ENCODE measurements around the gene DUSP5. TPM values are rescaled to one million over a fixed set of nuclear protein-coding genes. Genes with fewer than 3 reads are reported as not detected.
A peak's percentile ranks its signal among the peaks of the same experiment; 100 is the strongest.

DUSP5 gene
- total RNA-seq, 1 experiment from 2014 or later: 137 TPM

DNA sequence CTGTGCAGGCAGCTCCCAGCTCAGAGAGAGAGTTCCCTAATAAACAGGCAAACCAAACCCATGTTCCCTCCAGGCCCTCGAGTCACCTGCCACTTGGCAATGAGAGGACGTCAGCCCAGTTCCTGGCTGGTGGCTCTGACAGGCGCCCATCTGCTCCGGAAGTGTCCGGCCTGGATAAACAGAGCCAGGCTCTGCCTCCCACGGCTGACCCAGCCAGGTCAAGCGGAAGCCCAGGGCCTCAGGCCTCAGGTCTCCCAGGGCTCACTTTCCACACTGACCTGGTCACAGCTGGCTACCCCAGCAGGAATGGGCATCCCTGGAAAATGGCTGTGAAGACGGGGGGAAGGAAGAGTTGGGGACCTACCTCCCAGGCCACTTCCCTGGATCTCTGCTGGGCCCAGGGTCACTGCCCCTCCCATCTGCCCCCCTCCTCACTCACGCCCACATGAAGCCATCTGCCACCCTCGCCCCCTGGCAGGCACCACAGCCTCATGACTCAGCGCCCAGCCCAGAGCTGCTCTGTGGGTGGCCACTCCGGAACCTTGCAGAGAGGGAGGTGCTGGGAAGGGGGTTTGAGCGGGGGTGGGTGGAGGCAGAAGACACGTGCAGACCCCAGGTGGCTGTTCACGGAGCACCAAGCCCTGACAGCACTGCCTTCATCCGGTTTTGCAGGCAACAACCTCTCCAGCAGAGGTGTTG lies 37.4 kb upstream of the DUSP5 start:
- RAD21 ChIA-PET (ENCODE audit: low non-redundant PET in 1 of 2, low total read pairs in 2 of 2, uncharacterized antibody in 2 of 2, unreplicated experiment in 2 of 2): interaction anchor here (0.7 to 0.8 kb wide), 2 partner anchors 62 to 102 kb away, joined by 3 read pairs; no protein-coding TSS in a partner anchor
- Histone ChIP-seq H3K4me2 (ENCODE audit: low read length) (peak overlapping the region; percentile 71), H3K27me3 (ENCODE audit: insufficient read depth, low read length) (no peaks in the 10 kb centered on the region), H3K79me2 (ENCODE audit: insufficient read depth, low read length) (no peaks in the 10 kb centered on the region), H3K27ac (ENCODE audit: low read depth, low read length) (peak overlapping the region; percentile 55; the same call in 1 of the 2 replicates), H3K36me3 (ENCODE audit: control insufficient read depth in 1 of 2, insufficient read depth in 2 of 2, low read length in 2 of 2) (no peaks in the 10 kb centered on the region), H3K4me1 (ENCODE audit: control insufficient read depth in 1 of 2, insufficient read depth in 2 of 2, low read length in 2 of 2) (peaks cover 56 to 57% of the 10 kb centered on the region in 2 experiments), H2AFZ (ENCODE audit: low read depth, low read length, poor library complexity, severe bottlenecking) (peak overlapping the region; percentile 10), H3K9me3 (ENCODE audit: control insufficient read depth in 1 of 2, insufficient read depth in 1 of 2, low read depth in 1 of 2, low read length in 2 of 2) (no peaks in the 10 kb centered on the region), H3K9me2 (ENCODE audit: insufficient read depth) (no peaks in the 10 kb centered on the region), H3K4me3 (replicated peaks in 1 of 2; ENCODE audit: low read depth in 1 of 2, low read length in 2 of 2) (peak overlapping the region in 1 of 2 experiments; percentile 15; a peak in 1 of 4 replicates), H3K9ac (ENCODE audit: low read length) (peak overlapping the region; percentile 26), H4K20me1 (ENCODE audit: insufficient read depth) (no peaks in the 10 kb centered on the region)
- DNase-seq (ENCODE audit: low read depth, low spot score): no peak
- CTCF ChIA-PET: interaction anchor here (1.1 to 1.6 kb wide), 2 partner anchors 13 to 34 kb away, joined by 3 read pairs; no protein-coding TSS in a partner anchor
- peak; percentile 77 for ATAC-seq
- POLR2A ChIA-PET: interaction anchor here (0.5 to 1.6 kb wide), 5 partner anchors 10 to 44 kb away, joined by 3 to 4 read pairs (median 3); no protein-coding TSS in a partner anchor
- TF ChIP-seq YY1 (IDR thresholded peaks at IDR 0.05; ENCODE audit: extremely low read depth, insufficient replicate concordance, low read depth, low read length): peak; percentile 15
- TF ChIP-seq POLR2AphosphoS5 (IDR thresholded peaks at IDR 0.05; ENCODE audit: low read depth, low read length): peak; percentile 40; the same call in 1 of the 2 replicates
- TF ChIP-seq EGR1 (IDR thresholded peaks at IDR 0.05; ENCODE audit: low read depth): no peak
- intact Hi-C loops (cut with micrococcal nuclease): no loop called here
- BruUV-seq (replicated peaks): TSS peak; percentile 65

DNA sequence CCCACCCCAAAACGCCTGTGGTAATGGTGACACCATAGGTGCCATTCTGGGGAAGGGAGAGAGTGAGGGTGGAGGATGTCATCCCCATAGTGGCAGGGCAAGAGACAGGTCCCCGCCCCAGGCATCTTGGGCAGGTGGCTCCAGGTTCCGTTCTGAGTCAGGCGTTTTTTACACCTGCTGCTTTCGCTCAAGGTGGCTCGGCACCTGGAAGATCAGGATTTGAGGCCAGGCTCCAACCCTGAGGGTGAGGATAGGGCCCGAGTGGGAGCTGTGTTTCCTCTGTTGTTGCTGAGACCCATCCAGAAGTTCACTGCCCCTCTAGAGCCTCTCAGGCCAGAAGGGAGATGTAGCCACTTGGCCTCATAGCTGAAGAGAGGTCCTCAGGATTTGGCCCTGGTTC lies 36.6 kb upstream of the DUSP5 start:
- H3K79me2 ChIP-seq (ENCODE audit: insufficient read depth, low read length): no peaks in the 10 kb centered on the region
- ChIA-PET RAD21 (ENCODE audit: low non-redundant PET in 1 of 2, low total read pairs in 2 of 2, uncharacterized antibody in 2 of 2, unreplicated experiment in 2 of 2) (no interaction called here), POLR2A (interaction anchor here (1.2 to 1.6 kb wide), 2 partner anchors 31 to 37 kb away, joined by 4 read pairs; no protein-coding TSS in a partner anchor), CTCF (interaction anchor here (1.1 kb wide), 1 partner anchor 12 kb away, joined by 3 read pairs; no protein-coding TSS in a partner anchor)
- H3K27ac ChIP-seq (ENCODE audit: low read depth, low read length): peak overlapping the region; percentile 19; the same call in 1 of the 2 replicates
- no peaks in the 10 kb centered on the region for H3K36me3 ChIP-seq (ENCODE audit: control insufficient read depth in 1 of 2, insufficient read depth in 2 of 2, low read length in 2 of 2)
- no peaks in the 10 kb centered on the region for H3K9me3 ChIP-seq (ENCODE audit: control insufficient read depth in 1 of 2, insufficient read depth in 1 of 2, low read depth in 1 of 2, low read length in 2 of 2)
- ATAC-seq (no peak), DNase-seq (ENCODE audit: low read depth, low spot score) (no peak)
- H3K4me2 ChIP-seq (ENCODE audit: low read length): peak overlapping the region; percentile 71
- BruUV-seq (replicated peaks): no TSS peak
- H3K4me1 ChIP-seq (ENCODE audit: control insufficient read depth in 1 of 2, insufficient read depth in 2 of 2, low read length in 2 of 2): peaks cover 47 to 48% of the 10 kb centered on the region in 2 experiments
- H3K4me3 ChIP-seq (replicated peaks in 1 of 2; ENCODE audit: low read depth in 1 of 2, low read length in 2 of 2): no peak overlapping the region
- 0 out of 2 replicates have a peak overlapping the region, but pooled peaks have one; percentile 4 for H3K9ac ChIP-seq (ENCODE audit: low read length)
- H3K9me2 ChIP-seq (ENCODE audit: insufficient read depth): no peaks in the 10 kb centered on the region
- no peaks in the 10 kb centered on the region for H3K27me3 ChIP-seq (ENCODE audit: insufficient read depth, low read length)
- intact Hi-C loops (cut with micrococcal nuclease): no loop called here
- no peak overlapping the region for H2AFZ ChIP-seq (ENCODE audit: low read depth, low read length, poor library complexity, severe bottlenecking)
- H4K20me1 ChIP-seq (ENCODE audit: insufficient read depth): no peaks in the 10 kb centered on the region
- no peak for TF ChIP-seq SRF (IDR thresholded peaks at IDR 0.05; ENCODE audit: low read depth)
- no peak for TF ChIP-seq POLR2AphosphoS5 (IDR thresholded peaks at IDR 0.05; ENCODE audit: low read depth, low read length)
- no peak for TF ChIP-seq ELF1 (IDR thresholded peaks at IDR 0.05; ENCODE audit: borderline replicate concordance, low read depth)
- TF ChIP-seq, protein P1, sequence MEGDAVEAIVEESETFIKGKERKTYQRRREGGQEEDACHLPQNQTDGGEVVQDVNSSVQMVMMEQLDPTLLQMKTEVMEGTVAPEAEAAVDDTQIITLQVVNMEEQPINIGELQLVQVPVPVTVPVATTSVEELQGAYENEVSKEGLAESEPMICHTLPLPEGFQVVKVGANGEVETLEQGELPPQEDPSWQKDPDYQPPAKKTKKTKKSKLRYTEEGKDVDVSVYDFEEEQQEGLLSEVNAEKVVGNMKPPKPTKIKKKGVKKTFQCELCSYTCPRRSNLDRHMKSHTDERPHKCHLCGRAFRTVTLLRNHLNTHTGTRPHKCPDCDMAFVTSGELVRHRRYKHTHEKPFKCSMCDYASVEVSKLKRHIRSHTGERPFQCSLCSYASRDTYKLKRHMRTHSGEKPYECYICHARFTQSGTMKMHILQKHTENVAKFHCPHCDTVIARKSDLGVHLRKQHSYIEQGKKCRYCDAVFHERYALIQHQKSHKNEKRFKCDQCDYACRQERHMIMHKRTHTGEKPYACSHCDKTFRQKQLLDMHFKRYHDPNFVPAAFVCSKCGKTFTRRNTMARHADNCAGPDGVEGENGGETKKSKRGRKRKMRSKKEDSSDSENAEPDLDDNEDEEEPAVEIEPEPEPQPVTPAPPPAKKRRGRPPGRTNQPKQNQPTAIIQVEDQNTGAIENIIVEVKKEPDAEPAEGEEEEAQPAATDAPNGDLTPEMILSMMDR (IDR thresholded peaks at IDR 0.05 in 2 of 3, conservative IDR thresholded peaks at IDR 0.05 in 1 of 3; ENCODE audit: borderline replicate concordance in 1 of 3, insufficient read depth in 1 of 3, low read depth in 2 of 3, low read length in 2 of 3): no peak
- no peak for TF ChIP-seq ZNF274 (IDR thresholded peaks at IDR 0.05; ENCODE audit: low read depth, low read length)
- no peak for TF ChIP-seq EZH2phosphoT487 (IDR thresholded peaks at IDR 0.05; ENCODE audit: borderline replicate concordance)
- TF ChIP-seq CEBPB (IDR thresholded peaks at IDR 0.05; ENCODE audit: low read depth): no peak
- TF ChIP-seq ZFX (IDR thresholded peaks at IDR 0.05): no peak
- TF ChIP-seq, protein P2, sequence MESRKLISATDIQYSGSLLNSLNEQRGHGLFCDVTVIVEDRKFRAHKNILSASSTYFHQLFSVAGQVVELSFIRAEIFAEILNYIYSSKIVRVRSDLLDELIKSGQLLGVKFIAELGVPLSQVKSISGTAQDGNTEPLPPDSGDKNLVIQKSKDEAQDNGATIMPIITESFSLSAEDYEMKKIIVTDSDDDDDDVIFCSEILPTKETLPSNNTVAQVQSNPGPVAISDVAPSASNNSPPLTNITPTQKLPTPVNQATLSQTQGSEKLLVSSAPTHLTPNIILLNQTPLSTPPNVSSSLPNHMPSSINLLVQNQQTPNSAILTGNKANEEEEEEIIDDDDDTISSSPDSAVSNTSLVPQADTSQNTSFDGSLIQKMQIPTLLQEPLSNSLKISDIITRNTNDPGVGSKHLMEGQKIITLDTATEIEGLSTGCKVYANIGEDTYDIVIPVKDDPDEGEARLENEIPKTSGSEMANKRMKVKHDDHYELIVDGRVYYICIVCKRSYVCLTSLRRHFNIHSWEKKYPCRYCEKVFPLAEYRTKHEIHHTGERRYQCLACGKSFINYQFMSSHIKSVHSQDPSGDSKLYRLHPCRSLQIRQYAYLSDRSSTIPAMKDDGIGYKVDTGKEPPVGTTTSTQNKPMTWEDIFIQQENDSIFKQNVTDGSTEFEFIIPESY (IDR thresholded peaks at IDR 0.05; ENCODE audit: extremely low read depth, insufficient replicate concordance, low read length): no peak
- no peak for TF ChIP-seq JUND (IDR thresholded peaks at IDR 0.05)
- no peak for TF ChIP-seq CBX3 (IDR thresholded peaks at IDR 0.05; ENCODE audit: low read depth)
- TF ChIP-seq, protein P3, sequence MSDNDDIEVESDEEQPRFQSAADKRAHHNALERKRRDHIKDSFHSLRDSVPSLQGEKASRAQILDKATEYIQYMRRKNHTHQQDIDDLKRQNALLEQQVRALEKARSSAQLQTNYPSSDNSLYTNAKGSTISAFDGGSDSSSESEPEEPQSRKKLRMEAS (IDR thresholded peaks at IDR 0.05): no peak
- TF ChIP-seq POLR2A (IDR thresholded peaks at IDR 0.05; ENCODE audit: borderline replicate concordance, extremely low read depth, insufficient read depth, insufficient read length): no peak
- TF ChIP-seq FOSL1 (IDR thresholded peaks at IDR 0.05; ENCODE audit: low read depth): no peak

Data from HCT116 (cell line).